Stomach (tissue), 4 donors: ENCODE results near the gene CFAP97D2.

ENCODE experiments used
- EP300 ChIP-seq: sonication (generic); formaldehyde crosslinking; IDR thresholded peaks from one replicate; pipeline ENCODE4 v1.6.1; 2017; ENCODE audit warnings: antibody characterized with exemption
- POLR2A ChIP-seq, 4 donors: fragments of 450-650 bp; IDR thresholded peaks; one replicate each; pipeline ENCODE4 v1.6.1; 2016; ENCODE audit warnings: antibody characterized with exemption in 4 of 4, control low read depth in 2 of 4, mild to moderate bottlenecking in 1 of 4, moderate library complexity in 1 of 4
- POLR2AphosphoS5 ChIP-seq, 3 donors: sonication (generic); formaldehyde crosslinking; IDR thresholded peaks; one replicate each; pipeline ENCODE4 v1.6.1; 2016; ENCODE audit warnings: antibody characterized with exemption in 3 of 3
- TF ChIP-seq, protein P1 (sequence below), 7 experiments: fragments of 450-650 bp in 4 of 7; fragments of 200-600 bp in 3 of 7; sonication (generic) in 3 of 7; IDR thresholded peaks; one replicate each; pipeline ENCODE4 v1.5.1; 2016 to 2019; ENCODE audit warnings: antibody characterized with exemption in 7 of 7, control low read depth in 2 of 7, mild to moderate bottlenecking in 1 of 7

DNA sequence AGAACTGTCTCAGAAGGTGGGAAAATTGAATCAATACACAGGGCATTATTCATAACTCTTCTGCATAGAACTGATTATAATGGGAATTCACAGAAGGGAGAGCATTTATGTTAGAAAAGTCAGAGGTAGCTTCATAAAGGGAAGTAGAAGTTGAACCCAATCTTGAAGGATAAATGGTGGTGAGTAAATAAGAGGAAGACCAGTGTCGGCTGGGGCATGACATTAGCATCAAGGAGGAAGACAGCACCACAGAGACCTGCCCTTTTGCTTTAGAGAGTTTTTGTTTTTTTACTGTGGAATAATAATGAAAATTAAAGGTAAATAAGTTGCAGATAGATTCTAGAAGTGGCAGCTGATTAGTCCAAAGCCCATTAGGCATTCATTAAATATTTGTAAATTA lies 77.5 kb downstream of the CFAP97D2 start:
- TF ChIP-seq, protein P1, sequence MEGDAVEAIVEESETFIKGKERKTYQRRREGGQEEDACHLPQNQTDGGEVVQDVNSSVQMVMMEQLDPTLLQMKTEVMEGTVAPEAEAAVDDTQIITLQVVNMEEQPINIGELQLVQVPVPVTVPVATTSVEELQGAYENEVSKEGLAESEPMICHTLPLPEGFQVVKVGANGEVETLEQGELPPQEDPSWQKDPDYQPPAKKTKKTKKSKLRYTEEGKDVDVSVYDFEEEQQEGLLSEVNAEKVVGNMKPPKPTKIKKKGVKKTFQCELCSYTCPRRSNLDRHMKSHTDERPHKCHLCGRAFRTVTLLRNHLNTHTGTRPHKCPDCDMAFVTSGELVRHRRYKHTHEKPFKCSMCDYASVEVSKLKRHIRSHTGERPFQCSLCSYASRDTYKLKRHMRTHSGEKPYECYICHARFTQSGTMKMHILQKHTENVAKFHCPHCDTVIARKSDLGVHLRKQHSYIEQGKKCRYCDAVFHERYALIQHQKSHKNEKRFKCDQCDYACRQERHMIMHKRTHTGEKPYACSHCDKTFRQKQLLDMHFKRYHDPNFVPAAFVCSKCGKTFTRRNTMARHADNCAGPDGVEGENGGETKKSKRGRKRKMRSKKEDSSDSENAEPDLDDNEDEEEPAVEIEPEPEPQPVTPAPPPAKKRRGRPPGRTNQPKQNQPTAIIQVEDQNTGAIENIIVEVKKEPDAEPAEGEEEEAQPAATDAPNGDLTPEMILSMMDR (IDR thresholded peaks at IDR 0.05): no peak
- TF ChIP-seq POLR2A (IDR thresholded peaks at IDR 0.05) (no peak), EP300 (no peak), POLR2AphosphoS5 (IDR thresholded peaks at IDR 0.05) (no peak)
